GM19025 (cell line): ENCODE data around the gene CEP164.

Experiments
- ATAC-seq: cut with Tn5 transposase; IDR thresholded peaks from one replicate; pipeline ENCODE4 v1.9.1; 2021; ENCODE audit warnings: mild to moderate bottlenecking, low read depth, moderate library complexity; ENCODE audit not compliant: unreplicated experiment

The CEP164 gene

GRCh38 chr11:117356126-117356890, 28.7 kb downstream of the CEP164 start:
- ATAC-seq = no peak

DNA sequence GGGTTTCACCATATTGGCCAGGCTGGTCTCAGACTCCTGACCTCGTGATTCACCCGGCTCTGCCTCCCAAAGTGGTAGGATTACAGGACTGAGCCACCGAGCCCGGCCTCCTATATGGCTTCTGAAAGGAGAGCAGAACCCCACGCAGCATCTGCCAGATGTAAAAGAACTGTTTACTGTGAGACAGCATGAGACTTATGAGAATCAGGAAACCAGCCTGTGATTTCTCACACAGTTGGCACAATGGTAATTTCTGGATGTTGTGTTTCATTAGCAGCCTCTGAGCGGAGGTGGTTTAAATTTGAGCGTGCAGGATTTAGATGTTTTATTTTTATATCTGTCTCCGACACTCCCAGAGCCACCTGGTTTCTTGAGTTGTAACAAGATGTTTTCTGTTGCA, 33.8 kb downstream of the CEP164 start:
- no peak for ATAC-seq

GRCh38 chr11:117366248-117366647, 38.6 kb downstream of the CEP164 start:
- ATAC-seq = no peak

- no peak for ATAC-seq
Measured at GRCh38 chr11:117366875-117367274, 39.2 kb downstream of the CEP164 start.

GRCh38 chr11:117369534-117369933, 41.9 kb downstream of the CEP164 start:
- ATAC-seq = no peak

DNA sequence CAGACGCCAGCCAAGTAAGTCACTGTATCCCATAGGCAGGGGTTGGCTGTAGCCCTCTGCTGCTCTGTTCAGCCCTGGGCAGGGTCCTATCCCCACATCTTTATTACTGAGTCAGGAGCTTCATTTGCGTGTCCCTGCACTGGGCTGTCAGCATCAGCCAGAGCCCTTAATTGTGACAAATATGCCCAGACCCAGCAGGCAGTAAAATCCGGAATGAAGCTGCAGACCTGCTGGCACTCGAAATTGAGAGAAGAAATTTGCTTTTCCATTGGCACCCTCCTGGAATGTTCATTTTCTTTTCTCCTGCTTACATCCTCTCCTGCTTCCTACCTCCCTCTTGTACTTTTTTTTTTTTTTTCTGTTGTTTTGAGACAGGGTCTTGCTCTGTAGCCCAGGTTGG, 43.8 kb downstream of the CEP164 start:
- ATAC-seq = no peak

DNA sequence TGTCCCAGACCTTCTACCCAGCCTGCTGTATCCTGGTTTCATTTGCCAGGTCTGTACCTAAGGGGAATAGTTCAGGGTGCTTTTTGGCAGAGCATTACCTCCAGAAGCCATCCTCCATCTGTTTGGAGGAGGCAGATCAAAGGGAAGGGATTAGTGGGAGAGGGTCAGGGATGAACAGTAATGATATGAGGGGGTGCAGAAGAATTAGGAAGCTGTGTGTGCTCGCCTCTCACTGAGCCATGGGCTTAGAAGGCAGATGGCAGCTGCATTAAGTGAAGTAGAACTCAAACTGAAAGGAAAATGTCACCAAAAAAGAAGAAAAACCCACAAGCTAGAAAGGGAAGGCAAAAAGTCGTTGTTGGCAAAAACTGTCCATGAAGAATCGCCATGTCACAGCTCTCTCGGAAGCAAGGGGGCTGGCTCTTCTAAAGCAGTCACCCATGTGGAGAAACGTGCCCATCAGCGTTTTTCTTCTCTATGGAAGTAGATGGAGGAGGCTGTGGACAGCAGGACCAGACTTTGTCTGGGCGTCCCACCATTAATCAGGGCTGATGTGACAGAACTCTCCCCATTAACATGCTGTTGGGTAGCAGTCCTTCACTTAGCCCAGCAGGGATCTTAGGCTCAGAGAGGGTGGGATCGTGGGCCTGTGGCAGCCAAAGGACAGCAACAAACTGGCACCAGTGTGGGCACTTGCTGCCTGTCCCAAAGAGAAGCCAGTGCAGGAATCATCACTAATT, 46.8 kb downstream of the CEP164 start:
- no peak for ATAC-seq

GRCh38 chr11:117375960-117376359, 48.3 kb downstream of the CEP164 start:
- no peak for ATAC-seq

GRCh38 chr11:117376517-117376916, 48.9 kb downstream of the CEP164 start:
- no peak for ATAC-seq

DNA sequence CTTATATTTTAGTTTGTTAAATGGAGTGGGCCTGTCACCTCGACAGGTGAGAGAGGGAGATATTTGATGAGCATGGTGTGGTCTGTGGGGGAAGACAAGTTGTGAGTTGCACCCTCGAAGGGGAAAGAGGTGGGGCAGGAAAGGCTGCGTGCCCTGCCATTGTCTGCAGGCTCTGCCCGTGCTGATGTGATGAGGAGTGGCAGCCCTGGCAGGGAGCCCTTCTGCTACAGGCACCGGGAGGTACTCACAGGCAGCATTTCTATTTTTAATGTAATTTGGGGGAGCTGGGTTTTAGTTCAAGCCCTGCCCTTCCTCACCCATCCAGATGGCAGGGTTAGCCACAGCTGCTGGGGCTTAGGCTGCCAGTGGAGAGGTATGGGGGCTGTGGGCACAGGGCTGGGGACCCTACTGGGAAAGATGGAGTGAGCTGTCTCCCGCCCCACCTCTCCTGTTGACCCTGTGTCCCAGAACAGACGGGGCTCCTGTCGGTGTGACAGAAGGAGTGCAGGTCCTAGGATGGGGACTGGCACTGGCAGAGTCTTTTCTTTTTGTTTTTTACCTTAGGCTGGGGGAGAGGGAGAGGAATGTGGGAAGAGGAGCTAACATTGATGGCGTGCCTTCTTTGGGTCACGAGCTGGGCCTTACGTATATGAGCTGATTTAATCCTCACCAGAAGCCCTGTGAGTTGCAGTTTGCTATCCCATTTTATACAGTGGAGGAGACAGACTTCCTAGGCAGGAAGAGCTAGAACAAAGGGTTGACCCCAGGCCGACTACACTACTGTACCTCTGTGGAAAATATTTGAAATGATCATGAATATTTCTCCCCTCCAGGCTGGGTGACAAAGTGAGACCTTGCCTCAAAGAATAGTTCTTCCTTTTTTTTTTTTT, 51.6 kb downstream of the CEP164 start:
- ATAC-seq = no peak

- ATAC-seq = no peak
Measured at GRCh38 chr11:117380676-117381075, 53.0 kb downstream of the CEP164 start.

DNA sequence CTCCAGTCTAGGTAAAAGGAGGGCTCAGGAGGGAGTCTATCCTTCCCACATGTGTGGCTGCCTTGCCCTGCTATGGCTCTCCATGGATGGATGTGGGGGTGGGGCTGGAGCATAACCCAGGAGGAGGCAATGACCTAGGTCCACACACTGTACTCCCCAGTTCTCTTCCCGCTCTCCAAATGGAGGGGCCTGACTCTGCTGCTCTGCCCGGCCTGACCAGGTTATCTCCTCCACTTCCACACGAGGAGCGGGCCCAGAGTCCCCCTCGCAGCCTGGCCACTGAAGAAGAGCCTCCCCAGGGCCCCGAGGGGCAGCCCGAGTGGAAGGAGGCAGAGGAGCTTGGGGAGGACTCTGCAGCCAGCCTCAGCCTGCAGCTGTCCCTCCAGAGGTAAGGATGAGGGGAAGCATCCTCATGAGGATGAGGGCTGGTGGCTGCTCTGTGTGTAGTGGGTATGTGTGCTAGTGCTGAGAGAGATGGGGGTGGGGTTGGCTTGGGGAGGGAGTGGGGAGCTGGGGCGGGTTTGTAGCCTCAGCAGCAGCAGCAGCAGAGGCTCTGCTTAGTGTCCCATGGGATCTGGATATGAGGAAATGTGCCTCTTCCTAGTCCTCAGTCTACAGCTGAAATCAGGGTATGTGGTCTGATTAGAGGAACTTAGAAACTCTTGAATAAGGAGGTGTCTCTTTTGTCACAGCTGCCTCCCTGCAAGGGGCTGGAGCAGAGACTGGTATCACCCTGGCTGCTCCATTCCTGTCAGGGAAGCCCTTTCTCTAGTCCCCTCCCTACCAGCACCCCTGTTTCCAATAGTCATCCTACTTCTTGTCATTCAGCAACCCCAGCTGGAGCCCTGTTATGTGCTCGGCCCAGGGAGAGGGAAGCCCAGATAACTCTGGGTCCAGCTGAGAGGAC, 54.1 kb downstream of the CEP164 start:
- no peak for ATAC-seq

DNA sequence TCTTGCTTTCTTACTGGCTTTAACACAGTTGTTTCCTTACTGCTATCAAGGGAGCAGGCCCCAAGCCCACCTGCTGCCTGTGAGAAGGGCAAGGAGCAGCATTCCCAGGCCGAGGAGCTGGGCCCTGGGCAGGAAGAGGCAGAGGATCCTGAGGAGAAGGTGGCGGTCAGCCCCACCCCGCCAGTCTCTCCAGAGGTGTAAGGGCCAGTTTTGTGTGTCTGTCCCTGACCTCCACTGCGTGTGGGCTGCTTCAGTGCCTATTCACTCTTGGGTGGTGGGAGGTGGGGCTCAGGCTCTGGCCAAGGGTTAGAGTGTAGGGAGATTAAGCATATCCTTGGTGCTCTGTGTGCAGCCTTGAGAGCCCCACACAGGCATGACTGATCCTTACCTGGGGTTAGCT, 55.1 kb downstream of the CEP164 start:
- ATAC-seq = no peak

DNA sequence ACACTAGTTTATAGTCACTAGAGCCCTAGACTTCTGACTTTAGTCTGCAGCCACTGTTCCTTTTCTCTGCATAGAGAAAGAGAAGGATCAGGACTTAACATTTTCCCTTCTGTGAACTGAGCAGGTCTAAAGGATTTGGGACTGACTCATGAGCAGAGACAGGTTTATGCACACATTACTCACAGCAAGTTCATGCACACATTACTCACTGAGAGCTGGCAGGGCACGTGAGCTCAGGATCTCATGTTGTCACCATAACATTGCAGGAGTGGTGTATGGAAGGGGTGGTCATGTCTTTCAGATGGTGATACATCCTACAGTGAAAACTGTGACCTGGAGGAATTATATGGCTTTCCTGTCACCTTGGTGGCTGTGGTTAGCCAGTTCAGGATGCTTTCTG, 56.4 kb downstream of the CEP164 start:
- no peak for ATAC-seq

DNA sequence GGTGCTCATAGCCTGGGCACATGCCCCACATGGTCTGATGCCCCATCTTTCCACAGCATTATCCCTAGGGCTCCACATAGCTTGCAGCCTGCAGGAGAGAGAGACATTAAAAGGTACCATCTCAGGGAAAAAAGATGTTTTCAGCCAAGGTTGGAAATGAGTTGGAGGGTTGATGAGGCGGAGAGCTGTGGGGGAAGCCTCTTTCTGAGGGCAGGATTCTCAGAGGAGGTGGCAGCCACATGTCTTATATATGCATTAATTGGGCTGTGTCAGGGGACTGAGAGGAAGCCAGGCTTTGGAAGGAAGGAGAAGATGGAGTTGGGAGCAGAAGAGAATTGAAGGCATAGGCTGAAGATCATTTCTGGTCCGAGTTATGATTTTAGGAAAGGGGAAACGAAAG, 57.8 kb downstream of the CEP164 start:
- ATAC-seq = no peak

- ATAC-seq = no peak
Measured at GRCh38 chr11:117385906-117386305, 58.3 kb downstream of the CEP164 start.

- no peak for ATAC-seq
Measured at GRCh38 chr11:117387992-117388755, 60.5 kb downstream of the CEP164 start.

GRCh38 chr11:117390743-117391142, 63.1 kb downstream of the CEP164 start:
- ATAC-seq = no peak

DNA sequence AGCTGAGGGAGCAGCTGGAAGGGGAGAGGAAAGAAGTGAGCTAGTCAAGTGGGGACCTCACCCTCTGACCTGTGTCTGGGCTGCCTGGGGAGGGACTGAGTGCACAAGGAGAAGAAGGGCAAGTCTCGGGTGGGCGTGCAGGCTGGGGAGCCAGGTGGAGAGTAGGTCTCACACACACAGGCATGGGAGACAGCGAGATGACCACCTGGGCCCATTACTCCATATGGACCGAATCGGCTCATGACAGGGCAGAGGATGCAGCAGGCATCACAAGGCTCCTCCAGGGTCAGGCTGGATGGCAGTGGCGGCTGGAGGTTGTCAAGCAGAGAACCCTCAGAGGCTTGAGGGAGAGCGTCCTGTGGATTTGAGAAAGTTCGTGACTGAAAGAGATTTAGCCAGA, 63.5 kb downstream of the CEP164 start:
- ATAC-seq = no peak
